Liver (tissue), 3 donors: ENCODE measurements around the gene NHS.

Experiments
- RAD21 ChIP-seq, 2 donors: IDR thresholded peaks; 2 replicates each; pipeline ENCODE4 v1.6.1; 2016; ENCODE audit warnings: antibody characterized with exemption in 2 of 2, mild to moderate bottlenecking in 2 of 2
- TAF1 ChIP-seq: conservative IDR thresholded peaks from 2 replicates; pipeline ENCODE4 v1.6.1; 2016; ENCODE audit warnings: antibody characterized with exemption, mild to moderate bottlenecking
- YY1 ChIP-seq: IDR thresholded peaks from 2 replicates; pipeline ENCODE4 v1.6.1; 2016; ENCODE audit warnings: antibody characterized with exemption, mild to moderate bottlenecking
- TF ChIP-seq, protein P1 (sequence below): fragments of 150-350 bp; IDR thresholded peaks from 2 replicates; pipeline ENCODE4 v1.5.1; 2017; ENCODE audit warnings: improper control_type of control experiment, low read depth, low read length; ENCODE audit not compliant: missing input control
- donor health status: healthy.
- donor health status: healthy.

DNA sequence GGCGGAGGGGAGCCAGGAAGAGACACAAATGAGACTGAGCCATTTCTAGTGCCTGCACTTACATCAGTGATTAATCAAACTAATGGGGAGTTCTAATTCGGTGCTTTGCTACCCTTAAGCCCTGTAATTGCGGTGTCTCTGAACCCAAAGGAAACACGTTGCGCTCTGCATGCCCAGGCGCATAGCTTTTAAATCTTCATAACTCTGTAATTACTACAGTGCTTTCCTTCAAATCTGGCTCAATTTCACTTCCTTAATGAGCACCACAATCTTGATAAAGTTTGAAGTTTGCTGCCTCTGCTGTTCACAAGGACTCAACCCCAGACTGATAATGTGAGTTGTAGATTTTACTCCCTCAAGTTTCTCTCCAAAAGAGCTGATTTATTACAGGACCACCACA lies 5.7 kb upstream of the NHS start:
- TF ChIP-seq, protein P1, sequence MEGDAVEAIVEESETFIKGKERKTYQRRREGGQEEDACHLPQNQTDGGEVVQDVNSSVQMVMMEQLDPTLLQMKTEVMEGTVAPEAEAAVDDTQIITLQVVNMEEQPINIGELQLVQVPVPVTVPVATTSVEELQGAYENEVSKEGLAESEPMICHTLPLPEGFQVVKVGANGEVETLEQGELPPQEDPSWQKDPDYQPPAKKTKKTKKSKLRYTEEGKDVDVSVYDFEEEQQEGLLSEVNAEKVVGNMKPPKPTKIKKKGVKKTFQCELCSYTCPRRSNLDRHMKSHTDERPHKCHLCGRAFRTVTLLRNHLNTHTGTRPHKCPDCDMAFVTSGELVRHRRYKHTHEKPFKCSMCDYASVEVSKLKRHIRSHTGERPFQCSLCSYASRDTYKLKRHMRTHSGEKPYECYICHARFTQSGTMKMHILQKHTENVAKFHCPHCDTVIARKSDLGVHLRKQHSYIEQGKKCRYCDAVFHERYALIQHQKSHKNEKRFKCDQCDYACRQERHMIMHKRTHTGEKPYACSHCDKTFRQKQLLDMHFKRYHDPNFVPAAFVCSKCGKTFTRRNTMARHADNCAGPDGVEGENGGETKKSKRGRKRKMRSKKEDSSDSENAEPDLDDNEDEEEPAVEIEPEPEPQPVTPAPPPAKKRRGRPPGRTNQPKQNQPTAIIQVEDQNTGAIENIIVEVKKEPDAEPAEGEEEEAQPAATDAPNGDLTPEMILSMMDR, result no peak
- no peak for TF ChIP-seq RAD21 (IDR thresholded peaks at IDR 0.05)
- no peak for TF ChIP-seq YY1
- no peak for TF ChIP-seq TAF1
